Esophagus squamous epithelium (tissue), 4 donors: Measurements from ENCODE around the gene RCVRN.

ENCODE experiments used
- POLR2A ChIP-seq, 4 donors: fragments of 450-650 bp; IDR thresholded peaks; one replicate each; pipeline ENCODE4 v1.6.1; 2017; ENCODE audit warnings: antibody characterized with exemption in 4 of 4, mild to moderate bottlenecking in 4 of 4, moderate library complexity in 3 of 4
- TF ChIP-seq, protein P1 (sequence below), 6 experiments: fragments of 450-650 bp in 4 of 6; fragments of 200-600 bp in 2 of 6; sonication (generic) in 2 of 6; IDR thresholded peaks; one replicate each; pipeline ENCODE4 v1.5.1; 2016 to 2019; ENCODE audit warnings: antibody characterized with exemption in 6 of 6, mild to moderate bottlenecking in 4 of 6, moderate library complexity in 4 of 6

DNA sequence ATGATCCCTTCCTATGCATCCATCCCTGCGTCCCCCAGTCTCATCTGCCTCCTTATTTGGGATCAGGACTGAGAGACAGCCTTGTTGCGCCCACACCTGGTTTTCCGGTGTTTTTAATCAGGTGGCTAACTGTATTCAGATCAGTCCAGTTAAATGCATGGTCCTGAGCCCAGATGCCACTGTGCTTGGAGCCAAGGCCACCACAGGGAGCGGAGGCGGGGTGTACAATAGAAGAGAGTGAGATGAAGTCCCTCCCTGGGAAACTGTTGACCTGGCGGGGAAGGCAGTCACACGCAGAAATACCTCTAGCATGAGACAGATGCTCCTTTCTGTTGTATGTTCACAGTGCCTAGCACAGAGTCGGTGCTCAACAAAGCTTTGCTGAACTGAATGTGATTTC lies 6.3 kb downstream of the RCVRN start:
- TF ChIP-seq, protein P1, sequence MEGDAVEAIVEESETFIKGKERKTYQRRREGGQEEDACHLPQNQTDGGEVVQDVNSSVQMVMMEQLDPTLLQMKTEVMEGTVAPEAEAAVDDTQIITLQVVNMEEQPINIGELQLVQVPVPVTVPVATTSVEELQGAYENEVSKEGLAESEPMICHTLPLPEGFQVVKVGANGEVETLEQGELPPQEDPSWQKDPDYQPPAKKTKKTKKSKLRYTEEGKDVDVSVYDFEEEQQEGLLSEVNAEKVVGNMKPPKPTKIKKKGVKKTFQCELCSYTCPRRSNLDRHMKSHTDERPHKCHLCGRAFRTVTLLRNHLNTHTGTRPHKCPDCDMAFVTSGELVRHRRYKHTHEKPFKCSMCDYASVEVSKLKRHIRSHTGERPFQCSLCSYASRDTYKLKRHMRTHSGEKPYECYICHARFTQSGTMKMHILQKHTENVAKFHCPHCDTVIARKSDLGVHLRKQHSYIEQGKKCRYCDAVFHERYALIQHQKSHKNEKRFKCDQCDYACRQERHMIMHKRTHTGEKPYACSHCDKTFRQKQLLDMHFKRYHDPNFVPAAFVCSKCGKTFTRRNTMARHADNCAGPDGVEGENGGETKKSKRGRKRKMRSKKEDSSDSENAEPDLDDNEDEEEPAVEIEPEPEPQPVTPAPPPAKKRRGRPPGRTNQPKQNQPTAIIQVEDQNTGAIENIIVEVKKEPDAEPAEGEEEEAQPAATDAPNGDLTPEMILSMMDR (IDR thresholded peaks at IDR 0.05): no peak
- TF ChIP-seq POLR2A (IDR thresholded peaks at IDR 0.05): no peak
